HS-5 (cell line): Measurements from ENCODE around the gene KANK2.

Source experiments
- DNase-seq: peaks from one replicate; pipeline ENCODE4 v3.0.0-alpha.2; 2012; ENCODE audit warnings: low read depth

KANK2 gene

DNA sequence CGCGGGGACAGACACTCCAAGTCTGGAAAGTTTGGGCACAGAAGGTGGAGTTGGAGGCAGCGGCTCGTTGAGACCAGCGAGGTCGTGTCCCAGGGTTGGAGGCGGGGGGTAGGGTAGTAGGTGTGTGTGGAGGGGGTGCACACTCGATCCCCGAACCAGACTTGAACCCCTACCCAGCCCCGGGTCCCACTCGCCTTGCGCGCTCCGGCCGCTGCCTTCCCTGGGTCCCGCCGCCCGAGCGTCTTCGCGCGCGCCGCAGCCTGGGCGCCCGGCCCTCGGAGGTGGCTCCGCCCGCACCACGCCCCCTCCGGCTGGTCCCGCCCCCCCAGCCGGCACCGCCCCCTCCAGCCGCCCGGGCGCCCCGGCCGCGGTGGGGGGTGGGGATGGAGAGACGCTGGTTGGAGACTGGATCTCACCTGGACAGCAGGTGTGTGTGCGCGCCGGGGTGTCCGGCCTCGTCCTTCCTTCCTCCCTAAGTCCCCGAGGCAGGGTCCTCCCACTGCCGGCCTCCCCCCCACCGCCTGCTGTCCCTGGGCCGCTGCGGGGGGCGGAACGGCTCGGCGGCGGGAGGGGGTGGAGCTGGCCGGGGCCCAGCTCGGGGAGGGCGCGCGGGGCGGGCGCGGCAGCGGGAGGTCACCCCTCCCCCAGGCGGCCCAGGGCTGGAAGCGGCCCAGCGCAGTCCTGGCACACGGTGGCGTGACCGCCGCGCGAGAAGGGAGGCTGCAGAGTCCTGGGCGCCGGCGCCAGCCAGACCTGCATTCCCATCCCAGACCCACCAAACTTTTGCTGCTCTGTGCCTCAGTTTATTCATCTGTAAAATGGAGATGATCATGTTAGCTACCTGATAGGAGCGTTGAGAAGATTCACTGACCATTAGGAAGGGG, at the start of gene KANK2:
TSS of gene KANK2 (minus strand) at position 255 of the 884 bp plus-strand sequence. CDS start 3,034 bp downstream, outside the sequence.
- no peak for DNase-seq

DNA sequence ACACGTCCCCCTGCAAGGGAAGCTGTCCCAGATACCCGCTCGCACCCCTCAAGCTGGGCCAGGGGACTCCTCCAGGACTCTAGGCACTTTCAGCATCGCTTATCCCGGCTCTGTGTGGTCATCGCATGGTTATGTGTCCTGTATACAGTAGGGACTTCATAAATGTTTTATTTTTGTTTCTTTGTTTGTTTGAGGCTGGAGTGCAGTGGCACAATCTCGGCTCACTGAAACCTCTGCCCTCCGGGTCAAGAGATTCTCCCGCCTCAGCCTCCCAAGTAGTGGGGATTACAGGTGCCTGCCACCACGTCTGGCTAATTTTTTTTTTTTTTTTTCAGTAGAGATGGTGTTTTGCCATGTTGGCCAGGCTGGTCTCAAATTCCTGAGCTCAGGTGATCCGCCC, 49.6 kb upstream of the KANK2 start:
- no peak for DNase-seq

- no peak for DNase-seq
Observed at GRCh38 chr19:11244846-11245589, 47.7 kb upstream of the KANK2 start.

GRCh38 chr19:11243798-11244169, 46.4 kb upstream of the KANK2 start:
- DNase-seq = no peak

DNA sequence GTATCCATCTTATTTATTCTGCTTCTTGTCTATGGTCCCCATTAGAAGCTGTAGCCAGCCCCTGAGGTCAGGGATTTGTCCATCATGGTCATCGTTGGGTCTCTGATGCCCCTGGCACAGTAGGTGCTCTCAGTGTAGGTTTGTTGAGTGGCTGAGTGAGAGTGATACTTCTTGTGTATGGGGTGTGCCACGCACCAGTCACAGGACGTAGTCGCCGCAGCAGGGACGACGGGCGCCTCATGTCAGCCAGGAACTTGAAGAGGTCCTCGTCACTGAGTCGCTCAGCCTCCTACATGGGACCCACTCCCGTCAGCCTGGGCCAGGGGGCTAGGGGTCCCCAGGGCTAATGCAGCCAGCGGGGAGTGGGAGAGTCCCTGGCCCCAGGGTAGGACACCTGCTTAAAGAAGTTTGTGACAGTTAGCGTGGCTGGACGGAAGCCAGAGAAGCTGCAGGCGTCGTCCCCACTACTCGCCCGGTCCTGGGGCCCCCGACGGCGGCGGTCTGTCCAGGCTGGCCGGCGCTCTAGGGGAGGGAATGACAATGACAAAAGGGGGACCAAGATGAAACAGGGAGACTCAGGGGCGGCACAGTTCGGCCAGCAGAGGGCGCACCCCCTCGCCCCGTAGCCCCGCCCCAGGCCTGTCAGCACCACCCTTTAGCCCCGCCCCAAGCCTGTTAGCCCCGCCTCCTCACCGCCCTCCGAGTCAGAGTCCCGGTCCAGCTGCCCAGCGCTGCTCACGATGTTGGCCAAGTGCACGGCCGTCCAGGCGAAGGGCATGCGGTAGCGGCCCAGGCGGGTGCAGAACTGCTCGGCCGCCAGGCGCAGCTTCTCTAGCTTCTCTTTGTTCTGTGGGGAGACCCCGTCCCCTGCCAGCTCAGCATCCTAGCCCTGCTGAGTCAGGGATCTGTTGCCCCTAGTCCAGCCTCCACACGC, 45.8 kb upstream of the KANK2 start:
- no peak for DNase-seq

- DNase-seq = no peak
Observed at GRCh38 chr19:11242025-11242424, 44.7 kb upstream of the KANK2 start.

DNA sequence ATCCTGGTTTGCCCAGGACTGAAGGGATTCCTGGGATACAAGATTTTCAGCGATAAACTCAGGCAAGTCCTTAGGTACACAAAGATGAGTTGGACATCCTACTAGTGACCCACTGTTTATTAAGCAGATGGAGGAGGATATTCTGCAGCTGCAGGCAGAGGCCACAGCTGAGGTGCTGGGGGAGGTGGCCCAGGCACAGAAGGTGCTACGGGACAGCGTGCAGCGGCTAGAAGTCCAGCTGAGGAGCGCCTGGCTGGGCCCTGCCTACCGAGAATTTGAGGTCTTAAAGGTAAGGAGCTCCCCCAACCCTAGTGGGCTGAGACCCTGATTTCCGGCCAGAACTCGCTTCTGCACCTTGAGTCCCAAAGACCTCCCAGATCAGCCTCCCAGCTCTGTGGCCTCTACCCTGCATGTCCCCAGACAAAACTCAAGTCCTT, 42.7 kb upstream of the KANK2 start:
- no peak for DNase-seq

DNA sequence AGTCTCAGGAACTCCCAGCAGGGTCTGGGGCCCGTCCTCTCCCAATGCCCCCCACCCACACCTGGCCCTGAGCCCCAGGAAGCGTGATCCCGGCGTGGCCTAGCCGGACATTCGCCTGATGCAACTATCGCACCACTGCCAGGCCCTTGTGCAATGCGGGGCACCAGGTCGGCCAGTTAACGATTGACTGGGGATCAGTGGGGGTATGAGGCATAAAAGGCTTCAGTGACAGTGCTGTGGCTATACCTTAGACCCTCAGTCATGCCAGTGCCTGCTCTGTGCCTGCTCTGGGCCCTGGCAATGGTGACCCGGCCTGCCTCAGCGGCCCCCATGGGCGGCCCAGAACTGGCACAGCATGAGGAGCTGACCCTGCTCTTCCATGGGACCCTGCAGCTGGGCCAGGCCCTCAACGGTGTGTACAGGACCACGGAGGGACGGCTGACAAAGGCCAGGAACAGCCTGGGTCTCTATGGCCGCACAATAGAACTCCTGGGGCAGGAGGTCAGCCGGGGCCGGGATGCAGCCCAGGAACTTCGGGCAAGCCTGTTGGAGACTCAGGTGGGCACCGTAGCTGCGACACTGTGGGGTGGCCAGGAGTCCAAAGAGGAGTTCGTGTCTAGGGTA, 42.1 kb upstream of the KANK2 start, which contains the start of gene ANGPTL8:
TSS of gene ANGPTL8 (plus strand) at position 243 of the 624 bp plus-strand sequence. CDS start at position 262, 19 bp downstream.
- DNase-seq = no peak

- DNase-seq = no peak
Observed at GRCh38 chr19:11238781-11239376, 41.5 kb upstream of the KANK2 start.

DNA sequence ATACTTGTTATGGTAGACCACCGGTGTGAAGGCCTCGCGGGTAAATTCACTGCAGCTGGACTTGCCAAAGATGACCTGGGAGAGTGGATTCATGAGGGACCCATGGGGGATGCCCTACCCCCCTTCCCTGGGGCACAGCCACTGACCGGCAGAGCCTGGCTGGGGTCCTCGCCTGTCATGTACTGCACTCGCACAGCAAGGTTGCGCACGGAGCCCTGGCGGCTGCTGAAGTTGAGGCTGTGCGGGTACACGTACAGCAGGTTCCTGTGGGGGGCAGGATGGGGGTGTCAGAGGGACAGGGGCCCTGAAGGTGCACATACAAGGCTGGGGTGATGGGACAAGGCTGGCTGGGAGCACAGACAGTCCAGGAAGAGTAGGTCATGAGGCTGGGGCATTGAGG, 40.7 kb upstream of the KANK2 start:
- DNase-seq = no peak

- no peak for DNase-seq
Observed at GRCh38 chr19:11237321-11237720, 40.0 kb upstream of the KANK2 start.

DNA sequence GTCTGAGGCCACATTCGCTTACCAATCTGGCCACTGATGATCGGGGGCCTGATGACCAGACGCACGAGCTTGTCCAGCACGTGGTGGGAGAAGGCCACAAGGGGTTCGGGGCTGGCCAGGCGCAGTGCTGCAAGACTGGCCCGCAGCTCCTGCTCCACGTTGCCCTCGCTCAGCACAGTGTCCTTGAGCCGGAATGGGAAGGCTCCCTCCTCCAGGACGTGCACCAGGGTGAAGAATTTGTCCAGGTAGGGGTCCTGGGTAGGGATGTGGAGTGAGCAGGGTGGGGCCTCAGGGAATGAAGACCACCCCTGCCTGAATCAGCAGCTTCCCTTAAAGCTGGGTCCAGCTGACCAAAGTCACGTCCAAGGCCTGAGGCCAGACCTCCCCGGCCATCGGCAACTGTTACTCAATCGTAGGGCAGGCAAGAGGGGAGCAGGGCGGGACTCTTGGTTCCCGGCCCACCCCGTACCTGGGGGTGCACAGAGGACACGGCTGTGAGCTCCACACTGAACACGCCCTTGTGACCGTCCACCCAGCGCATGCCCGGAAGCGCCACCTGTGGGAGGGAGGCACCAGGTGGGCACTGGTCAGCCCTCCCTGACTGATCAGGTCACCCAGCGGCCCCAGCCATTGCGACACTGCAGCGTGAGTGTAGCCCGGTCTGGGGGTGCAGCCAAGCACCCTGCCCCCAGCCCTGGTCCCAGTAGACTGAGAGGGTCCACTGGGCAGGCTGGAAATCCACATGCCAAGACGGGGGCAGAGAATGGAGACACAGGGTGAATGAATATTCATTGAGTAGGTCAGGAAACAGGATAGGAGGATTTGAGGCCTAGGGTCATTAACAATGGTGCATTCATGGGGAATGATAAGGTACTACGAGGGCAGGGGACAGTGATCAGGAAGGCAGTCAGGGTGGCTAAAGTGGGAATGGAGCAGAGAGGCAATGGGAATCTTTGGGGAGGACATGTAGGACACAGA, 39.3 kb upstream of the KANK2 start:
- DNase-seq = no peak

GRCh38 chr19:11234486-11235075, 37.2 kb upstream of the KANK2 start:
- no peak for DNase-seq

DNA sequence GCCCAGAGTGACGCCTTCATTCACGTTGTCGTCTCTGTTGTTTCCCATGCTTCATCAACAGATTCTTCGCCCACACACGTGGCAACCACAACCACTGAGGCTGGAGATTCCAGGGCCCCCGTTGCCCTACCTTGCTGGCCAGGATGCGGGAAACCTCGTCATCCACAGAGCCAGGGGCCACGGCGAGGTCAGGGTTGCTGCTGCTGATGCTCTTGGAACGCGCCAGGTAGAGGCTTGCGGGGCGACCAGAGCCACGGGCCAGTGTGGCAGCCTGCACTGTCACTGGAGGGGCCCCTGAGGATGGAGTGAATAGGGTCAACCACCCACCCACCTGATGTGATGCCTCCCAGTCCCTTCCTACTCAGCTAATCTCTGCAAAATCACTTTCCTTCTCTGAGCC, 35.7 kb upstream of the KANK2 start:
- DNase-seq = no peak

- no peak for DNase-seq
Observed at GRCh38 chr19:11232555-11232954, 35.2 kb upstream of the KANK2 start.

DNA sequence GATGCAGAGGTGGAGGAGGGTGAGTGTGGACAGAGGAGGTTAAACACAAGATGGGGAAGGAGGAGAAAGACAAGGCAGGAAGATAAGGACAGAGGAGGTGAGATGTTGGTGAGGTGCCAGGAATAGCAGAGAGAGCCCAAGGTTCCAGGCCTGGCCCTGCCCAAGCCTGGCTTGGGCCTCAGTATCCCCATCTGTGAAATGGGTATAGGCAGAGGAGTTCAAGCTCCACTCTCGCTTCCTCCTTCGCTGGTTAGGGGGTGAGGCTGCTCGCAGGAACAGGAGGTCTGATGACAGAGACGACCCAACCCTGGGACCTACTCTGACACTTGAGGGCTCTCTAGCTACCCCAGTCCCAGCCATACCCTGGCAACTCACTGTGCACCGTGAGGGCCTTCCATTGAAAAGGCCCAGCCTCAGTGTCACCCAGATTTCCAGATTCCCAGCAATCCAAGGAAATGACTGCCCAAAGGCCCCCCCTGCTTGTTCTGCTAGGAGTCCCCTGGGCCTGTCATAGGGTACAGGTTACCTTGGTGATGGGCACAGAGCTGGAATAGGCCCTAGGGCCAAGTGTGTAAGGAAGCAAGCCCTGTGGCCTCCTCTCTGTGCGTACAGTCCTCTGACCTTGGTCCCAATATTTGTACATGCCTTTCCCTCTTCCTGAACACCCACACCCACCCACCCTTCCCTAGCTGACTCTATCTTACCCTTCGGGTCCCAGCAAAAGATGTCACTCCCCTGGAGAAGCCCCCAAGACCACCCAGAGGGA, 33.5 kb upstream of the KANK2 start:
- no peak for DNase-seq

GRCh38 chr19:11227195-11227886, 30.0 kb upstream of the KANK2 start:
- DNase-seq = no peak

GRCh38 chr19:11226716-11227166, 29.4 kb upstream of the KANK2 start:
- no peak for DNase-seq
